ENCODE measurements around the gene TMEM60.

DNA sequence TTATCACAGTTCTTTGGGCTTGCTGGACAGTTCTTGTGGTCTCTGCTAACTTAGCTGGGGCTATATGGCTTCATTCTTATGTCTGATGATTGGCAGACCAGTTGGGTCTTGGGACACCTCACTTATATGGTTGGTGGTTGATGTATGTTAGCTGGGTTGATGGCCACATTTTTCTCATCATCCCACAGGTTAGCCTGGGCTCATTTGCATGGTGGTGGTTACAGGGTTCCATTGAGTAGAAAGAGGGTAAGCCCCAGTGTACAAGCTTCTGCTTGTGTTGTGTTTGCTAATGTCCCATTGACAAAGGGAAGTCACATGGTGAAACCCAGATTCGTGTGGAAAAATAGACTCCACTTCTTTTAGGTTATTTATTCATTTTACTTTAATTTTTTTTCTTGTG, 40.6 kb downstream of the TMEM60 start:
- TF ChIP-seq CTCF (IDR thresholded peaks at IDR 0.05) (no peak), EZH2 (IDR thresholded peaks at IDR 0.05; ENCODE audit: borderline replicate concordance, insufficient read depth, low read depth, low read length, poor library complexity, severe bottlenecking) (no peak)

Data from B cell (primary cell).